ENCODE data around the gene ARHGAP30. TPM values are rescaled to one million over a fixed set of nuclear protein-coding genes. Genes with fewer than 3 reads are reported as not detected.

The ARHGAP30 gene
- total RNA-seq, 1 donor from 2014 or later: 14.5 TPM

- H3K27ac ChIP-seq: no peak overlapping the region
- no peaks in the 10 kb centered on the region for H3K9me3 ChIP-seq
- H3K27me3 ChIP-seq: no peaks in the 10 kb centered on the region
- DNase-seq (ENCODE audit: extremely low spot score in 2 of 2): no peak
- TF ChIP-seq POLR2AphosphoS5 (IDR thresholded peaks at IDR 0.05; ENCODE audit: insufficient read depth in 1 of 2, low read depth in 1 of 2) (no peak), POLR2A (IDR thresholded peaks at IDR 0.05) (no peak), CTCF (IDR thresholded peaks at IDR 0.05) (no peak)
- H3K36me3 ChIP-seq: peaks cover 0 to 19% of the 10 kb centered on the region in 2 donors
- H3K4me3 ChIP-seq: no peak overlapping the region
- H3K4me1 ChIP-seq: peaks cover 5% of the 10 kb centered on the region
- intact Hi-C loops (cut with DNase I): no loop called here
Observed at GRCh38 chr1:161001525-161001924, 68.2 kb downstream of the ARHGAP30 start.

GRCh38 chr1:161000736-161001480 lies 68.8 kb downstream of the ARHGAP30 start:
- intact Hi-C loops (cut with DNase I): no loop called here
- DNase-seq (ENCODE audit: extremely low spot score in 2 of 2): no peak
- H3K4me3 ChIP-seq: no peak overlapping the region
- TF ChIP-seq CTCF (IDR thresholded peaks at IDR 0.05): no peak
- TF ChIP-seq POLR2A (IDR thresholded peaks at IDR 0.05): no peak
- TF ChIP-seq POLR2AphosphoS5 (IDR thresholded peaks at IDR 0.05; ENCODE audit: insufficient read depth in 1 of 2, low read depth in 1 of 2): no peak
- no peaks in the 10 kb centered on the region for H3K9me3 ChIP-seq
- H3K4me1 ChIP-seq: peaks cover 5% of the 10 kb centered on the region
- peaks cover 0 to 19% of the 10 kb centered on the region in 2 donors for H3K36me3 ChIP-seq
- H3K27me3 ChIP-seq: no peaks in the 10 kb centered on the region
- no peak overlapping the region for H3K27ac ChIP-seq

- TF ChIP-seq CTCF (IDR thresholded peaks at IDR 0.05) (no peak), POLR2A (IDR thresholded peaks at IDR 0.05) (no peak), POLR2AphosphoS5 (IDR thresholded peaks at IDR 0.05; ENCODE audit: insufficient read depth in 1 of 2, low read depth in 1 of 2) (no peak)
- intact Hi-C loops (cut with DNase I): loop anchor here (10.0 kb wide), 1 partner anchor 95 kb away; the partner anchor contains the start of gene KLHDC9
- H3K4me1 ChIP-seq: peaks cover 5% of the 10 kb centered on the region
- no peak for DNase-seq (ENCODE audit: extremely low spot score in 2 of 2)
- no peak overlapping the region for H3K4me3 ChIP-seq
- H3K27me3 ChIP-seq: no peaks in the 10 kb centered on the region
- no peak overlapping the region for H3K27ac ChIP-seq
- no peaks in the 10 kb centered on the region for H3K9me3 ChIP-seq
- peaks cover 0 to 19% of the 10 kb centered on the region in 2 donors for H3K36me3 ChIP-seq
Observed at GRCh38 chr1:160999376-160999775, 70.3 kb downstream of the ARHGAP30 start.

GRCh38 chr1:160997323-160998038 lies 72.2 kb downstream of the ARHGAP30 start:
- Histone ChIP-seq H3K4me1 (peaks cover 5% of the 10 kb centered on the region), H3K27me3 (no peaks in the 10 kb centered on the region), H3K27ac (no peak overlapping the region), H3K4me3 (no peak overlapping the region), H3K36me3 (peaks cover 0 to 19% of the 10 kb centered on the region in 2 donors), H3K9me3 (no peaks in the 10 kb centered on the region)
- intact Hi-C loops (cut with DNase I): loop anchor here (10.0 kb wide), 1 partner anchor 97 kb away; the partner anchor contains the start of gene KLHDC9
- TF ChIP-seq POLR2AphosphoS5 (IDR thresholded peaks at IDR 0.05; ENCODE audit: insufficient read depth in 1 of 2, low read depth in 1 of 2) (no peak), POLR2A (IDR thresholded peaks at IDR 0.05) (no peak), CTCF (IDR thresholded peaks at IDR 0.05) (peak in 1 of 3 experiments; percentile 44)
- DNase-seq (ENCODE audit: extremely low spot score in 2 of 2): no peak

Small RNA genes lying within 50 kb of the gene (small RNA-seq; reads per million reads assigned to genes)
- gene AL591806.2: not detected

Other genes with a start within 250 kb of the ARHGAP30 start
- 2.0 TPM for gene CD244, start 207.0 kb downstream of the ARHGAP30 start, total RNA-seq
- 1.5 TPM for gene ITLN1, start 184.7 kb downstream of the ARHGAP30 start, total RNA-seq
- gene ITLN2, start 115.1 kb downstream of the ARHGAP30 start, total RNA-seq: 2.0 TPM
- 178 TPM for gene F11R, start 48.7 kb downstream of the ARHGAP30 start, total RNA-seq
- gene TSTD1, start 30.9 kb downstream of the ARHGAP30 start, total RNA-seq: 44.7 TPM
- 39.0 TPM for gene USF1, start 23.9 kb downstream of the ARHGAP30 start, total RNA-seq
- gene NECTIN4, start 19.7 kb upstream of the ARHGAP30 start, total RNA-seq: 42.7 TPM
- 9.3 TPM for gene KLHDC9, start 28.5 kb upstream of the ARHGAP30 start, total RNA-seq
- gene PFDN2, start 48.1 kb upstream of the ARHGAP30 start, total RNA-seq: 47.1 TPM
- 31.7 TPM for gene NIT1, start 48.2 kb upstream of the ARHGAP30 start, total RNA-seq
- 42.0 TPM for gene DEDD, start 62.8 kb upstream of the ARHGAP30 start, total RNA-seq
- 61.1 TPM for gene UFC1, start 84.1 kb upstream of the ARHGAP30 start, total RNA-seq
- gene USP21, start 89.6 kb upstream of the ARHGAP30 start, total RNA-seq: 19.4 TPM
- 16.7 TPM for gene PPOX, start 96.5 kb upstream of the ARHGAP30 start, total RNA-seq
- 16.2 TPM for gene B4GALT3, start 107.6 kb upstream of the ARHGAP30 start, total RNA-seq
- 78.3 TPM for gene ADAMTS4, start 129.2 kb upstream of the ARHGAP30 start, total RNA-seq
- gene NDUFS2, start 132.5 kb upstream of the ARHGAP30 start, total RNA-seq: 104 TPM
- 64.8 TPM for gene FCER1G, start 145.4 kb upstream of the ARHGAP30 start, total RNA-seq
- gene APOA2, start 153.7 kb upstream of the ARHGAP30 start, total RNA-seq: not detected
- gene TOMM40L, start 156.2 kb upstream of the ARHGAP30 start, total RNA-seq: 15.0 TPM
- not detected for gene NR1I3, start 168.3 kb upstream of the ARHGAP30 start, total RNA-seq
- 3.7 TPM for gene PCP4L1, start 188.9 kb upstream of the ARHGAP30 start, total RNA-seq
- gene MPZ, start 240.1 kb upstream of the ARHGAP30 start, total RNA-seq: 3.7 TPM
- 44.9 TPM for gene SDHC, start 244.5 kb upstream of the ARHGAP30 start, total RNA-seq

Measured in vagina (tissue), 2 donors.